ENCODE data around the gene SH3D19.
"Not testable (repeated sequence)": the region's sequence is repeated elsewhere in the genome, so short reads cannot be mapped to it uniquely, and the experiment has no call there.

Gene SH3D19

DNA sequence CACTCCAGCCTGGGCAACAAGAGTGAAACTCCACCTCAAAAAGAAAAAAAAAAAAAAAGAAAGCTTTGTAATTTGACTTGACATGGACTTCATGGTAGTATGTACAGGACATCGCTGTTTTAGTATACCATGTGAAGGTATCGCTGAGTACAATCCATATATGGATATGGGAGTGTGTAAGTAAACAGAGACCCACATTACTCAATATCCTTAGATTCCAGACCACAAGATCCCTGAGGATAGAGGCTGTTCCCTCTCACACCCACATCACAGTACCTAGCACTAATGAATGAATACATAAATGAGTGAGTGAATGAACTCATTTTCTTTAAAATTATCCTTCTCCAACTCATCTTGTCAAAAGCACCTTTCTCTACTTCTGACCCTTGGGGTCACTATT, 234.4 kb downstream of the SH3D19 start:
- no peak for DNase-seq

DNA sequence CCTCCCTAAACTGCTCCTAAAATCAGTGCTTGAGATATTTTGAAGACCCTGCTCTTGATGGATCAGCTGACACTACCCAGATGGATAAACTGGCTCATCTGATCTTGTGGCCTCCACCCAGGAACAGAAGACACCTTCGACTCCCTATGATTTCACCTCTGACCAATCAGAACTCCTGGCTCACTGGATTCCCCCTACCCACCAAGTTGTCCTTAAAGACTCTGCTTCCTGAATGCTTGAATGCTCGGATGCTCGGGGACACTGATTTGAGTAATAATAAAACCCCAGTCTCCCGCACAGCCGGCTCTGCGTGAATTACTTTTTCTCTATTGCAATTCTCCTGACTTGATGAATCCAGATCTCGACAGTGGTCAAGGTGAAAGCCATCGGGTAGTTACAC, 237.9 kb downstream of the SH3D19 start:
- DNase-seq: no peak

DNA sequence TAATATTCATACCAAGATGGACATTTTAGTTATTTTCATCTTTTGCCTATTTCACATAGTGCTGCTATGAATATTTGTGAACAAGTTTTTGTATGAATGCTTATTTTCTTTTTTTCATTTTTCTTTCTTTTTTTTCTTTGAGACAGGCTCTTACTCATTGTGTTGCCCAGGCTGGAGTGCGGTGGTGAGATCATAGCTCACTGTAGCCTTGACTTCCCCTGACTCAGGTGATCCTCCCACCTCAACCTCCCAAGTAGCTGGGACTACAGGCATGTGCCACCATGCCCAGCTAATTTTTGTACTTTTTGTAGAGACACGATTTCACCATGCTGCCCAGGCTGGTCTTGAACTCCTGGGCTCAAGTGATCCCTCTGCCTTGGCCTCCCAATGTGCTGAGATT, 247.4 kb downstream of the SH3D19 start:
- not testable (repeated sequence) for DNase-seq

DNA sequence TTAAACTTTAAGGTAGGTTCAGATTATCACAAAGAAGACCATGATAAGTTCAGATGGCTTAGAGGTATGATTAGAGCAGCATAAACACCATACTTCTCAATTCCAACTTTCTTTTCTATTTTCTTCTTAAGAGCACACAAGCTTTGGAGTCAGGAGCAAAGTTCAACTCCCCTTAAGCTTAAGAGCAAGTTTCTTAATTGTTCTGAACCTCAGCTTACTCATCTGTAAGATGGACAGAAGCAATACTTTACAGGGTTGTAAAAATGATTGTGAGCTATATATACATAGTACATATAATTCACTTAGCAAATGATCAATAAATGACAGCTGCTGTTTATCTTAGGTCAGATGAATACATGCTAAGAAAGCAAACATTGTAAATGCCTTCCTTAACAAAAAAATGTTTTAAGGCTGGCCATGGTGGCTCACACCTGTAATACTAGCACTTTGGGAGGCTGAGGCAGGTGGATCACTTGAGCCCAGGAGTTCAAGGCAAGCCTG, 250.9 kb downstream of the SH3D19 start:
- no peak for DNase-seq

All from NK-92 treated with Interleukin-12 subunit alpha and Interleukin-12 subunit beta, amount 100 ng/mL, for 24 hours (cell line).